SK-N-SH (cell line): ENCODE data around the gene DCAF17. TPM values are rescaled to one million over a fixed set of nuclear protein-coding genes. Genes with fewer than 3 reads are reported as not detected.

Source experiments
- polyA plus RNA-seq, 3 experiments: library from polyadenylated mRNA; depleted of rRNA; stranded (reverse); fragments of >200 nt; gene quantifications; 2 replicates each; pipeline ENCODE4 v1.2.3, GENCODE V29; 2012
- small RNA-seq, 7 experiments: library from RNA; depleted of rRNA; stranded (forward); fragments of <200 nt; gene quantifications; one replicate each; pipeline ENCODE3, GENCODE V24; 2012

The DCAF17 gene
- polyA plus RNA-seq, 1 of the 3 experiments (the other 2 are of a cell fraction) = 4.9 TPM

Small RNA genes lying within 50 kb of the gene (small RNA-seq; reads per million reads assigned to genes)
- gene AC007969.2 = 0 reads per million in 7 experiments

Other genes starting within 250 kb of the DCAF17 start
- 5.1 and 6.2 TPM in 2 replicates for gene METTL8, start 236 bp upstream of the DCAF17 start, polyA plus RNA-seq (2012; rRNA removed)
- gene CYBRD1, start 88.2 kb downstream of the DCAF17 start, polyA plus RNA-seq (2012; rRNA removed) = 21.1 and 34.8 TPM in 2 replicates